ENCODE results near the gene UBA5. TPM values are rescaled to one million over a fixed set of nuclear protein-coding genes. Genes with fewer than 3 reads are reported as not detected.

UBA5 gene
- total and polyA plus RNA-seq, 2 of the 13 experiments (the other 11 are each of a cell fraction or from before 2014, with no cell fraction given): 30.2 to 46.8 TPM

DNA sequence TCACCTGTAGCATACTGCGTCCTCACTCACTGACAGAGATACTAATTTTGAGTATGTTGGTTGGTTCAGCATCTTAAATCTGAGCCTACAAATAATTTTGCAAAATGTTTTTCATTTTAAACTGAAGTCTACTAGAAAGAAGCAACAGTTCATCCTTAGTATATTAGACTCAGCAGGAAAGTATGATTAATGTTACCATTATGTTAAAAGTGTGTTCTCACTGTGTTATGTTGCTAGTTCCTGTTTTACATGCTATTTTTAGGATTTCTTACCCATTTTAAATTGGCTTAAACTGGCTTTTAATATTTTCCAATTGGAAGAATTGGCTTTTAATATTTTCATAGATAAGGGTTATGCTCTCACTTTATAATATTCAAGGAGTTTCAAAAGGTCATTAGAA lies 37.4 kb upstream of the UBA5 start:
- Histone ChIP-seq H3K36me3 (replicated peaks in 1 of 2; ENCODE audit: control insufficient read depth in 1 of 2, insufficient read depth in 2 of 2, low read length in 2 of 2) (peaks cover 8 to 34% of the 10 kb centered on the region in 2 experiments), H3K4me2 (ENCODE audit: low read depth, low read length) (no peak overlapping the region), H3K4me3 (replicated peaks in 1 of 3; ENCODE audit: insufficient read depth in 1 of 3, low read depth in 2 of 3, low read length in 3 of 3) (no peak overlapping the region), H3K27me3 (ENCODE audit: control insufficient read depth in 1 of 2, insufficient read depth in 2 of 2, low read length in 2 of 2) (no peaks in the 10 kb centered on the region), H2AFZ (ENCODE audit: low read length) (no peak overlapping the region), H4K20me1 (ENCODE audit: insufficient read depth, low read length) (no peaks in the 10 kb centered on the region), H3K79me2 (ENCODE audit: insufficient read depth, low read length) (no peaks in the 10 kb centered on the region), H3K9me3 (ENCODE audit: low read length) (no peaks in the 10 kb centered on the region), H3K4me1 (ENCODE audit: insufficient read depth, low read length) (no peaks in the 10 kb centered on the region), H3K27ac (ENCODE audit: extremely low read length, insufficient read depth, low read length) (no peak overlapping the region), H3K9ac (ENCODE audit: insufficient read depth, low read depth, low read length) (no peak overlapping the region)
- intact Hi-C loops (cut with micrococcal nuclease; ENCODE audit: unreplicated experiment): no loop called here
- no TSS peak for BruUV-seq (replicated peaks)
- ATAC-seq (no peak), DNase-seq (ENCODE audit: low spot score) (no peak), FAIRE-seq (no peak)
- in situ Hi-C loops (cut with HindIII; ENCODE audit: extremely low pct_ligation_motif_present, low pct_unique_long_range_greater_than_20kb): no loop called here
- TF ChIP-seq ZSCAN12 (CRISPR knock-in tag; IDR thresholded peaks at IDR 0.05): no peak
- WGBS (ENCODE audit: low lambda C conversion rate): 97% methylated on average over 1 of the region's 1 CpG
- ChIA-PET POLR2A (no interaction called here), CTCF (ENCODE audit: low intra/inter-chr PET ratio, low total read pairs) (no interaction called here)

DNA sequence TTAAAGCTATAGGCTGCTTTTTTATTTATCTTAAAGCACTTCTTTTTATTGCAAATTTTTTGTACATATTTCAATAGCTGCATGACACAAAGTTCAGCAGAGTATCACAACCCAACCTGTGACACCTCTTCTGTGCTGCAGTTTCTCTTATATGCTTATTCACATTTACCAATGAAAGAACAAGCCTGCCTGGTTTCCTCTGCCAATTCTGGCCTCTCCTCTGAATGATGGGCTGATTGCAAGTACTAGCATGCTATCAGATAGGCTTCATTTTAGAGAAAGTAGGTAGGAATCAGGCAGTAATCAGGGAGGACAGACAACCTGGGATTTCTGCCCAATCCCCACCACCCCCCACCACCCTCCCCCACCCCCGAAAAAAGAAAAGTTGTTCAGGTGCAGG lies 36.5 kb upstream of the UBA5 start:
- H2AFZ ChIP-seq (ENCODE audit: low read length): no peak overlapping the region
- no peak for FAIRE-seq
- no peak overlapping the region for H3K27ac ChIP-seq (ENCODE audit: extremely low read length, insufficient read depth, low read length)
- no peaks in the 10 kb centered on the region for H3K9me3 ChIP-seq (ENCODE audit: low read length)
- no peak overlapping the region for H3K9ac ChIP-seq (ENCODE audit: insufficient read depth, low read depth, low read length)
- peaks cover 8 to 39% of the 10 kb centered on the region in 2 experiments for H3K36me3 ChIP-seq (replicated peaks in 1 of 2; ENCODE audit: control insufficient read depth in 1 of 2, insufficient read depth in 2 of 2, low read length in 2 of 2)
- intact Hi-C loops (cut with micrococcal nuclease; ENCODE audit: unreplicated experiment): no loop called here
- ChIA-PET POLR2A (no interaction called here), CTCF (ENCODE audit: low intra/inter-chr PET ratio, low total read pairs) (no interaction called here)
- in situ Hi-C loops (cut with HindIII; ENCODE audit: extremely low pct_ligation_motif_present, low pct_unique_long_range_greater_than_20kb): no loop called here
- no peak overlapping the region for H3K4me2 ChIP-seq (ENCODE audit: low read depth, low read length)
- H3K4me1 ChIP-seq (ENCODE audit: insufficient read depth, low read length): no peaks in the 10 kb centered on the region
- H3K27me3 ChIP-seq (ENCODE audit: control insufficient read depth in 1 of 2, insufficient read depth in 2 of 2, low read length in 2 of 2): no peaks in the 10 kb centered on the region
- no peak for DNase-seq (ENCODE audit: low spot score)
- H3K79me2 ChIP-seq (ENCODE audit: insufficient read depth, low read length): no peaks in the 10 kb centered on the region
- ATAC-seq: no peak
- no TSS peak for BruUV-seq (replicated peaks)
- H4K20me1 ChIP-seq (ENCODE audit: insufficient read depth, low read length): no peaks in the 10 kb centered on the region
- no peak overlapping the region for H3K4me3 ChIP-seq (replicated peaks in 1 of 3; ENCODE audit: insufficient read depth in 1 of 3, low read depth in 2 of 3, low read length in 3 of 3)
- WGBS (ENCODE audit: low lambda C conversion rate): 100% methylated on average over 1 of the region's 1 CpG
- TF ChIP-seq PHF8 (CRISPR knock-in tag; IDR thresholded peaks at IDR 0.05): no peak
- no peak for TF ChIP-seq SIN3A (IDR thresholded peaks at IDR 0.05; ENCODE audit: borderline replicate concordance, low read depth, low read length)
- no peak for TF ChIP-seq ZNF24 (IDR thresholded peaks at IDR 0.05)
- no peak for TF ChIP-seq ZNF879 (CRISPR knock-in tag; IDR thresholded peaks at IDR 0.05)
- no peak for TF ChIP-seq ZNF547 (CRISPR knock-in tag; IDR thresholded peaks at IDR 0.05)
- TF ChIP-seq ZNF781 (CRISPR knock-in tag; IDR thresholded peaks at IDR 0.05; ENCODE audit: borderline replicate concordance, not compliant biosample characterization): no peak
- TF ChIP-seq, protein P1, sequence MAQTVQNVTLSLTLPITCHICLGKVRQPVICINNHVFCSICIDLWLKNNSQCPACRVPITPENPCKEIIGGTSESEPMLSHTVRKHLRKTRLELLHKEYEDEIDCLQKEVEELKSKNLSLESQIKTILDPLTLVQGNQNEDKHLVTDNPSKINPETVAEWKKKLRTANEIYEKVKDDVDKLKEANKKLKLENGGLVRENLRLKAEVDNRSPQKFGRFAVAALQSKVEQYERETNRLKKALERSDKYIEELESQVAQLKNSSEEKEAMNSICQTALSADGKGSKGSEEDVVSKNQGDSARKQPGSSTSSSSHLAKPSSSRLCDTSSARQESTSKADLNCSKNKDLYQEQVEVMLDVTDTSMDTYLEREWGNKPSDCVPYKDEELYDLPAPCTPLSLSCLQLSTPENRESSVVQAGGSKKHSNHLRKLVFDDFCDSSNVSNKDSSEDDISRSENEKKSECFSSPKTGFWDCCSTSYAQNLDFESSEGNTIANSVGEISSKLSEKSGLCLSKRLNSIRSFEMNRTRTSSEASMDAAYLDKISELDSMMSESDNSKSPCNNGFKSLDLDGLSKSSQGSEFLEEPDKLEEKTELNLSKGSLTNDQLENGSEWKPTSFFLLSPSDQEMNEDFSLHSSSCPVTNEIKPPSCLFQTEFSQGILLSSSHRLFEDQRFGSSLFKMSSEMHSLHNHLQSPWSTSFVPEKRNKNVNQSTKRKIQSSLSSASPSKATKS (CRISPR knock-in tag; IDR thresholded peaks at IDR 0.05): no peak
- no peak for TF ChIP-seq ZNF670 (CRISPR knock-in tag; IDR thresholded peaks at IDR 0.05; ENCODE audit: borderline replicate concordance)
- TF ChIP-seq SMARCE1 (IDR thresholded peaks at IDR 0.05; ENCODE audit: borderline replicate concordance): no peak
- no peak for TF ChIP-seq CBX5 (CRISPR knock-in tag; IDR thresholded peaks at IDR 0.05; ENCODE audit: borderline replicate concordance)
- no peak for TF ChIP-seq ZNF605 (CRISPR knock-in tag; IDR thresholded peaks at IDR 0.05)
- TF ChIP-seq DR1 (CRISPR knock-in tag; IDR thresholded peaks at IDR 0.05): no peak
- TF ChIP-seq, protein P2, sequence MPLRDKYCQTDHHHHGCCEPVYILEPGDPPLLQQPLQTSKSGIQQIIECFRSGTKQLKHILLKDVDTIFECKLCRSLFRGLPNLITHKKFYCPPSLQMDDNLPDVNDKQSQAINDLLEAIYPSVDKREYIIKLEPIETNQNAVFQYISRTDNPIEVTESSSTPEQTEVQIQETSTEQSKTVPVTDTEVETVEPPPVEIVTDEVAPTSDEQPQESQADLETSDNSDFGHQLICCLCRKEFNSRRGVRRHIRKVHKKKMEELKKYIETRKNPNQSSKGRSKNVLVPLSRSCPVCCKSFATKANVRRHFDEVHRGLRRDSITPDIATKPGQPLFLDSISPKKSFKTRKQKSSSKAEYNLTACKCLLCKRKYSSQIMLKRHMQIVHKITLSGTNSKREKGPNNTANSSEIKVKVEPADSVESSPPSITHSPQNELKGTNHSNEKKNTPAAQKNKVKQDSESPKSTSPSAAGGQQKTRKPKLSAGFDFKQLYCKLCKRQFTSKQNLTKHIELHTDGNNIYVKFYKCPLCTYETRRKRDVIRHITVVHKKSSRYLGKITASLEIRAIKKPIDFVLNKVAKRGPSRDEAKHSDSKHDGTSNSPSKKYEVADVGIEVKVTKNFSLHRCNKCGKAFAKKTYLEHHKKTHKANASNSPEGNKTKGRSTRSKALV (CRISPR knock-in tag; IDR thresholded peaks at IDR 0.05): no peak
- no peak for TF ChIP-seq ZNF205 (CRISPR knock-in tag; IDR thresholded peaks at IDR 0.05)
- TF ChIP-seq POGZ (CRISPR knock-in tag; IDR thresholded peaks at IDR 0.05): no peak

Measured in HepG2 (cell line).